ENCODE data around the gene EIF4E2. TPM values are rescaled to one million over a fixed set of nuclear protein-coding genes. Genes with fewer than 3 reads are reported as not detected.
A peak's percentile ranks its signal among the peaks of the same experiment; 100 is the strongest.

Gene EIF4E2
- total and polyA plus RNA-seq, 2 of the 4 experiments (the other 2 are of a cell fraction) = 52.1 to 105 TPM

- Histone ChIP-seq H3K23ac (ENCODE audit: low read depth, low read length) (no peak within 1 kb of the TSS), H3K9me1 (ENCODE audit: insufficient read depth, low read length) (no peaks in the 10 kb centered on the region), H2BK120ac (ENCODE audit: low read depth, low read length) (no peak within 1 kb of the TSS), H3K14ac (replicated peaks; ENCODE audit: low read depth, low read length) (no peak within 1 kb of the TSS), H3K4ac (ENCODE audit: low read depth, low read length) (no peak within 1 kb of the TSS), H2AFZ (replicated peaks; ENCODE audit: low read length, poor library complexity) (no peak within 1 kb of the TSS), H2BK15ac (ENCODE audit: low read depth, low read length) (no peak within 1 kb of the TSS), H3K4me1 (ENCODE audit: control insufficient read depth, insufficient read depth, low read length) (no peaks in the 10 kb centered on the region), H2BK20ac (ENCODE audit: low read depth, low read length) (no peak within 1 kb of the TSS), H3K4me2 (ENCODE audit: low read depth, low read length) (no peak within 1 kb of the TSS), H3K79me1 (ENCODE audit: low read depth in 1 of 2, low read length in 2 of 2) (no peaks in the 10 kb centered on the region), H3K9me3 (ENCODE audit: control insufficient read depth, insufficient read depth, low read length) (no peaks in the 10 kb centered on the region), H2AK5ac (ENCODE audit: low read depth, low read length) (no peak within 1 kb of the TSS), H4K8ac (ENCODE audit: low read depth in 2 of 2, low read length in 2 of 2) (no peak within 1 kb of the TSS), H3K27ac (ENCODE audit: insufficient read depth, low read length) (no peak within 1 kb of the TSS), H4K91ac (ENCODE audit: insufficient read depth, low read depth, low read length) (no peak within 1 kb of the TSS), H3K56ac (ENCODE audit: extremely low read depth, insufficient read depth, low read length) (no peak within 1 kb of the TSS), H2AK9ac (replicated peaks; ENCODE audit: low read depth, low read length, poor library complexity) (no peak within 1 kb of the TSS), H3K27me3 (ENCODE audit: control insufficient read depth, insufficient read depth, low read length) (peaks cover 63% of the 10 kb centered on the region), H4K5ac (ENCODE audit: low read depth, low read length) (no peak within 1 kb of the TSS), H3K18ac (ENCODE audit: low read depth, low read length) (no peak within 1 kb of the TSS), H3K4me3 (ENCODE audit: insufficient read depth, low read depth, low read length) (no peak within 1 kb of the TSS), H2BK5ac (ENCODE audit: low read depth, low read length, poor library complexity, severe bottlenecking) (no peak within 1 kb of the TSS), H4K20me1 (ENCODE audit: insufficient read depth, low read length) (no peaks in the 10 kb centered on the region), H3K9ac (ENCODE audit: low read depth, low read length) (no peak within 1 kb of the TSS), H3K36me3 (ENCODE audit: control insufficient read depth, insufficient read depth, low read length) (no peaks in the 10 kb centered on the region)
- in situ Hi-C loops (cut with MboI; ENCODE audit: low sequenced_read_pairs) = no loop called here
- no peak for TF ChIP-seq RCOR1 (IDR thresholded peaks at IDR 0.05; ENCODE audit: insufficient replicate concordance, low read length)
- no peak for TF ChIP-seq SMC3 (IDR thresholded peaks at IDR 0.05; ENCODE audit: low read depth, low read length)
- no peak for TF ChIP-seq POLR2A (IDR thresholded peaks at IDR 0.05; ENCODE audit: low read depth, low read length)
- TF ChIP-seq, protein P1, sequence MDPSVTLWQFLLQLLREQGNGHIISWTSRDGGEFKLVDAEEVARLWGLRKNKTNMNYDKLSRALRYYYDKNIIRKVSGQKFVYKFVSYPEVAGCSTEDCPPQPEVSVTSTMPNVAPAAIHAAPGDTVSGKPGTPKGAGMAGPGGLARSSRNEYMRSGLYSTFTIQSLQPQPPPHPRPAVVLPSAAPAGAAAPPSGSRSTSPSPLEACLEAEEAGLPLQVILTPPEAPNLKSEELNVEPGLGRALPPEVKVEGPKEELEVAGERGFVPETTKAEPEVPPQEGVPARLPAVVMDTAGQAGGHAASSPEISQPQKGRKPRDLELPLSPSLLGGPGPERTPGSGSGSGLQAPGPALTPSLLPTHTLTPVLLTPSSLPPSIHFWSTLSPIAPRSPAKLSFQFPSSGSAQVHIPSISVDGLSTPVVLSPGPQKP (IDR thresholded peaks at IDR 0.05; ENCODE audit: borderline replicate concordance, low read depth, low read length) = no peak
- TF ChIP-seq MAZ (IDR thresholded peaks at IDR 0.05; ENCODE audit: borderline replicate concordance, low read depth, low read length) = no peak
- TF ChIP-seq FOS (IDR thresholded peaks at IDR 0.05; ENCODE audit: low read depth, low read length) = no peak
- no peak for TF ChIP-seq RFX5 (IDR thresholded peaks at IDR 0.05; ENCODE audit: low read depth, low read length)
- no peak for TF ChIP-seq CEBPB (IDR thresholded peaks at IDR 0.05; ENCODE audit: low read depth, low read length)
- TF ChIP-seq RAD21 (IDR thresholded peaks at IDR 0.05; ENCODE audit: low read length) = no peak
- no peak for TF ChIP-seq MAFK (IDR thresholded peaks at IDR 0.05; ENCODE audit: low read depth, low read length)
- TF ChIP-seq MXI1 (IDR thresholded peaks at IDR 0.05; ENCODE audit: borderline replicate concordance, low read depth, low read length) = no peak
- no peak for TF ChIP-seq NFE2L2 (IDR thresholded peaks at IDR 0.05; ENCODE audit: low read depth, low read length)
- no peak for TF ChIP-seq CHD1 (IDR thresholded peaks at IDR 0.05; ENCODE audit: low read depth, low read length)
- TF ChIP-seq, protein P2, sequence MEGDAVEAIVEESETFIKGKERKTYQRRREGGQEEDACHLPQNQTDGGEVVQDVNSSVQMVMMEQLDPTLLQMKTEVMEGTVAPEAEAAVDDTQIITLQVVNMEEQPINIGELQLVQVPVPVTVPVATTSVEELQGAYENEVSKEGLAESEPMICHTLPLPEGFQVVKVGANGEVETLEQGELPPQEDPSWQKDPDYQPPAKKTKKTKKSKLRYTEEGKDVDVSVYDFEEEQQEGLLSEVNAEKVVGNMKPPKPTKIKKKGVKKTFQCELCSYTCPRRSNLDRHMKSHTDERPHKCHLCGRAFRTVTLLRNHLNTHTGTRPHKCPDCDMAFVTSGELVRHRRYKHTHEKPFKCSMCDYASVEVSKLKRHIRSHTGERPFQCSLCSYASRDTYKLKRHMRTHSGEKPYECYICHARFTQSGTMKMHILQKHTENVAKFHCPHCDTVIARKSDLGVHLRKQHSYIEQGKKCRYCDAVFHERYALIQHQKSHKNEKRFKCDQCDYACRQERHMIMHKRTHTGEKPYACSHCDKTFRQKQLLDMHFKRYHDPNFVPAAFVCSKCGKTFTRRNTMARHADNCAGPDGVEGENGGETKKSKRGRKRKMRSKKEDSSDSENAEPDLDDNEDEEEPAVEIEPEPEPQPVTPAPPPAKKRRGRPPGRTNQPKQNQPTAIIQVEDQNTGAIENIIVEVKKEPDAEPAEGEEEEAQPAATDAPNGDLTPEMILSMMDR (conservative IDR thresholded peaks at IDR 0.05; ENCODE audit: low read depth, low read length) = no peak
- TF ChIP-seq USF2 (IDR thresholded peaks at IDR 0.05; ENCODE audit: low read depth, low read length) = no peak
- TF ChIP-seq BHLHE40 (IDR thresholded peaks at IDR 0.05; ENCODE audit: low read depth, low read length) = no peak
- POLR2A ChIA-PET (ENCODE audit: unreplicated experiment) = no interaction called here
- CTCF ChIA-PET = no interaction called here
- dilution Hi-C loops (cut with HindIII; ENCODE audit: low sequenced_read_pairs, unreplicated experiment) = no loop called here
- intact Hi-C loops (cut with micrococcal nuclease) = no loop called here
- 0% methylated on average over 2 of the region's 18 CpGs; no CpG with 5 or more reads in 1 of the 2 experiments for WGBS, 2 experiments (ENCODE audit: extremely low coverage in 2 of 2, insufficient read length in 1 of 2)
- peak; percentile 8; the same call in 1 of the 2 replicates for ATAC-seq (ENCODE audit: low read depth)
- DNase-seq = no peak
- no TSS peak for BruUV-seq (replicated peaks)
These were observed 24.6 kb upstream of the EIF4E2 start, which contains the start of gene CHRND for GRCh38 chr2:232525791-232526371. Gene CHRND, plus strand, starts transcription at chr2:232526160. Its CDS starts 56 bp downstream, at chr2:232526216.

Data from IMR-90 (cell line).